IMR-90 (cell line): ENCODE data around the gene REPS1. TPM values are rescaled to one million over a fixed set of nuclear protein-coding genes. Genes with fewer than 3 reads are reported as not detected.

Experiments used
- ATAC-seq: fragments of 200-7000 bp; cut with Tn5 transposase; 2 replicates; pipeline ENCODE4 v1.9.1; 2020; ENCODE audit warnings: low read depth, mild to moderate bottlenecking, moderate library complexity
- BruUV-seq: library from RNA; stranded (reverse); fragments of 400-500 nt; replicated peaks from 2 replicates; lab custom pipeline; 2021; lab: Mats Ljungman, UMichigan
- CTCF ChIA-PET: fragments of 300-600 bp; formaldehyde crosslinking; extraction: SDS; loops from one replicate; lab custom pipeline; 2021; ENCODE audit warnings: antibody characterized with exemption; lab: Yijun Ruan, JAX
- POLR2A ChIA-PET: fragments of 300-600 bp; sonication (Branson Sonifier 250); formaldehyde crosslinking; loops from one replicate; lab custom pipeline; 2022; ENCODE audit warnings: antibody characterized with exemption; ENCODE audit not compliant: unreplicated experiment; lab: Charles Lee
- DNase-seq: peaks from one replicate; pipeline ENCODE4 v3.0.0; 2013
- H2AFZ ChIP-seq: replicated peaks from 2 replicates; pipeline ENCODE3; 2013; ENCODE audit warnings: low read length, mild to moderate bottlenecking; ENCODE audit not compliant: poor library complexity
- H2AK5ac ChIP-seq: 2 replicates; pipeline ENCODE4 v1.6.1; 2013; ENCODE audit warnings: low read depth, low read length, inconsistent platforms
- H2AK9ac ChIP-seq: replicated peaks from 2 replicates; pipeline ENCODE3; 2013; ENCODE audit warnings: mild to moderate bottlenecking, low read depth, low read length, moderate library complexity; ENCODE audit not compliant: poor library complexity
- H2BK120ac ChIP-seq: 2 replicates; pipeline ENCODE4 v1.6.1; 2013; ENCODE audit warnings: low read depth, low read length, inconsistent platforms
- H2BK15ac ChIP-seq: 3 replicates; pipeline ENCODE4 v1.6.1; 2013; ENCODE audit warnings: low read depth, low read length, inconsistent platforms
- H2BK20ac ChIP-seq: 2 replicates; pipeline ENCODE4 v1.6.1; 2013; ENCODE audit warnings: low read depth, mild to moderate bottlenecking, inconsistent platforms, low read length, moderate library complexity
- H2BK5ac ChIP-seq: 2 replicates; pipeline ENCODE4 v1.6.1; 2013; ENCODE audit warnings: mild to moderate bottlenecking, low read depth, low read length, inconsistent platforms; ENCODE audit not compliant: poor library complexity, severe bottlenecking
- H3K14ac ChIP-seq: replicated peaks from 2 replicates; pipeline ENCODE4 v1.6.1; 2013; ENCODE audit warnings: low read depth, low read length, inconsistent platforms
- H3K18ac ChIP-seq: 2 replicates; pipeline ENCODE4 v1.6.1; 2013; ENCODE audit warnings: low read depth, low read length, control low read depth
- H3K23ac ChIP-seq: 2 replicates; pipeline ENCODE4 v1.6.1; 2013; ENCODE audit warnings: low read depth, low read length, inconsistent platforms
- H3K27ac ChIP-seq: 2 replicates; pipeline ENCODE4 v1.5.1; 2013; ENCODE audit warnings: mild to moderate bottlenecking, control low read depth, low read length; ENCODE audit not compliant: insufficient read depth
- H3K27me3 ChIP-seq: 2 replicates; pipeline ENCODE4 v1.6.1; 2013; ENCODE audit warnings: low read length; ENCODE audit not compliant: control insufficient read depth, insufficient read depth
- H3K36me3 ChIP-seq: 2 replicates; pipeline ENCODE4 v1.6.1; 2013; ENCODE audit warnings: low read length, mixed read lengths; ENCODE audit not compliant: control insufficient read depth, insufficient read depth
- H3K4ac ChIP-seq: 2 replicates; pipeline ENCODE4 v1.6.1; 2013; ENCODE audit warnings: low read depth, low read length, inconsistent platforms
- H3K4me1 ChIP-seq: 2 replicates; pipeline ENCODE4 v1.6.1; 2013; ENCODE audit warnings: low read length, mixed read lengths; ENCODE audit not compliant: control insufficient read depth, insufficient read depth
- H3K4me2 ChIP-seq: 2 replicates; pipeline ENCODE4 v1.6.1; 2013; ENCODE audit warnings: low read depth, mild to moderate bottlenecking, control low read depth, low read length, moderate library complexity
- H3K4me3 ChIP-seq: 2 replicates; pipeline ENCODE4 v1.5.1; 2013; ENCODE audit warnings: low read depth, mild to moderate bottlenecking, control low read depth, low read length, moderate library complexity; ENCODE audit not compliant: insufficient read depth
- H3K56ac ChIP-seq: 2 replicates; pipeline ENCODE4 v1.6.1; 2013; ENCODE audit warnings: low read length, inconsistent platforms; ENCODE audit not compliant: insufficient read depth; ENCODE audit errors: extremely low read depth
- H3K79me1 ChIP-seq, 2 experiments: 2 replicates each; pipeline ENCODE4 v1.6.1; 2013; ENCODE audit warnings: low read length in 2 of 2, inconsistent platforms in 1 of 2, low read depth in 1 of 2
- H3K9ac ChIP-seq: 2 replicates; pipeline ENCODE4 v1.6.1; 2013; ENCODE audit warnings: low read depth, low read length, control low read depth
- H3K9me1 ChIP-seq: 2 replicates; pipeline ENCODE4 v1.6.1; 2013; ENCODE audit warnings: low read length, inconsistent platforms; ENCODE audit not compliant: insufficient read depth
- H3K9me3 ChIP-seq: 2 replicates; pipeline ENCODE4 v1.6.1; 2013; ENCODE audit warnings: low read length; ENCODE audit not compliant: control insufficient read depth, insufficient read depth
- H4K20me1 ChIP-seq: 2 replicates; pipeline ENCODE4 v1.6.1; 2013; ENCODE audit warnings: low read length, inconsistent platforms; ENCODE audit not compliant: insufficient read depth
- H4K5ac ChIP-seq: 2 replicates; pipeline ENCODE4 v1.6.1; 2013; ENCODE audit warnings: mild to moderate bottlenecking, low read depth, low read length, control low read depth
- H4K8ac ChIP-seq, 2 experiments: 2 replicates each; pipeline ENCODE4 v1.6.1; 2013; ENCODE audit warnings: low read depth in 2 of 2, low read length in 2 of 2, control low read depth in 1 of 2, inconsistent platforms in 1 of 2
- H4K91ac ChIP-seq: 2 replicates; pipeline ENCODE4 v1.6.1; 2013; ENCODE audit warnings: low read depth, low read length, inconsistent platforms; ENCODE audit not compliant: insufficient read depth
- BHLHE40 ChIP-seq: fragments of 150-350 bp; IDR thresholded peaks from 2 replicates; pipeline ENCODE4 v1.6.1; 2016; ENCODE audit warnings: mild to moderate bottlenecking, low read depth, low read length
- CEBPB ChIP-seq: IDR thresholded peaks from 2 replicates; pipeline ENCODE4 v1.6.1; 2012; ENCODE audit warnings: low read depth, low read length, improper control_type of control experiment
- CHD1 ChIP-seq: IDR thresholded peaks from 2 replicates; pipeline ENCODE4 v1.6.1; 2012; ENCODE audit warnings: low read depth, low read length, improper control_type of control experiment
- CTCF ChIP-seq: conservative IDR thresholded peaks from 2 replicates; pipeline ENCODE4 v1.5.1; 2012; ENCODE audit warnings: mild to moderate bottlenecking, low read depth, low read length, improper control_type of control experiment
- ELK1 ChIP-seq: fragments of 150-350 bp; IDR thresholded peaks from 2 replicates; pipeline ENCODE4 v1.6.1; 2016; ENCODE audit warnings: low read depth, mild to moderate bottlenecking, low read length, moderate library complexity, borderline replicate concordance
- FOS ChIP-seq: fragments of 150-350 bp; IDR thresholded peaks from 2 replicates; pipeline ENCODE4 v1.6.1; 2016; ENCODE audit warnings: low read depth, low read length
- MAFK ChIP-seq: IDR thresholded peaks from 2 replicates; pipeline ENCODE4 v1.6.1; 2012; ENCODE audit warnings: low read depth, low read length, improper control_type of control experiment
- MAZ ChIP-seq: IDR thresholded peaks from 2 replicates; pipeline ENCODE4 v1.6.1; 2012; ENCODE audit warnings: low read depth, mild to moderate bottlenecking, low read length, improper control_type of control experiment, moderate library complexity, borderline replicate concordance
- MXI1 ChIP-seq: IDR thresholded peaks from 2 replicates; pipeline ENCODE4 v1.6.1; 2012; ENCODE audit warnings: low read depth, mild to moderate bottlenecking, low read length, moderate library complexity, borderline replicate concordance
- NFE2L2 ChIP-seq: fragments of 150-350 bp; IDR thresholded peaks from 2 replicates; pipeline ENCODE4 v1.6.1; 2016; ENCODE audit warnings: low read depth, mild to moderate bottlenecking, low read length
- POLR2A ChIP-seq: IDR thresholded peaks from 2 replicates; pipeline ENCODE4 v1.6.1; 2012; ENCODE audit warnings: mild to moderate bottlenecking, low read depth, low read length
- RAD21 ChIP-seq: IDR thresholded peaks from 2 replicates; pipeline ENCODE4 v1.6.1; 2012; ENCODE audit warnings: low read length, improper control_type of control experiment
- RCOR1 ChIP-seq: IDR thresholded peaks from 2 replicates; pipeline ENCODE4 v1.6.1; 2012; ENCODE audit warnings: mild to moderate bottlenecking, low read length, improper control_type of control experiment; ENCODE audit not compliant: insufficient replicate concordance
- RFX5 ChIP-seq: IDR thresholded peaks from 2 replicates; pipeline ENCODE4 v1.8.0; 2012; ENCODE audit warnings: low read depth, mild to moderate bottlenecking, low read length, moderate library complexity
- SMC3 ChIP-seq: fragments of 150-350 bp; IDR thresholded peaks from 2 replicates; pipeline ENCODE4 v1.6.1; 2016; ENCODE audit warnings: low read depth, mild to moderate bottlenecking, antibody characterized with exemption, low read length, moderate library complexity
- USF2 ChIP-seq: fragments of 150-350 bp; IDR thresholded peaks from 2 replicates; pipeline ENCODE4 v1.6.1; 2017; ENCODE audit warnings: mild to moderate bottlenecking, antibody characterized with exemption, low read length, low read depth
- WGBS, 2 experiments: methylation state at CpG; one replicate each; pipeline versions ENCODE4 v1.1.5 to v1.1.7; 2013; ENCODE audit warnings: missing lambda C conversion rate in 2 of 2; ENCODE audit not compliant: insufficient read length in 1 of 2; ENCODE audit errors: extremely low coverage in 2 of 2; 5-methylcytosine and 5-hydroxymethylcytosine counted together
- dilution Hi-C: fragments of 300-500 bp; cut with HindIII; formaldehyde crosslinking; loops from one replicate; pipeline ENCODE4 v1.14.3; 2018; ENCODE audit warnings: low sequenced_read_pairs; ENCODE audit not compliant: unreplicated experiment
- in situ Hi-C: fragments of 300-500 bp; cut with MboI; formaldehyde crosslinking; loops from 3 replicates; pipeline ENCODE4 v1.14.3; 2019; ENCODE audit warnings: low sequenced_read_pairs, inconsistent platforms, mixed read lengths
- intact Hi-C: fragments of 100-400 bp; cut with micrococcal nuclease; formaldehyde crosslinking; loops from 2 replicates; pipeline ENCODE4 v1.10.0; 2022
- polyA plus RNA-seq, 3 experiments: library from polyadenylated mRNA; depleted of rRNA; stranded (reverse); fragments of >200 nt; gene quantifications; 2 replicates each; pipeline ENCODE4 v1.2.3, GENCODE V29; 2012; ENCODE audit warnings: low replicate concordance in 1 of 3
- total RNA-seq: library from RNA; depleted of rRNA; stranded (reverse); fragments of >200 nt; gene quantifications from 2 replicates; pipeline ENCODE4 v1.2.3, GENCODE V29; 2012

The REPS1 gene
- total and polyA plus RNA-seq, 2 of the 4 experiments (the other 2 are of a cell fraction): 21.9 to 24.2 TPM

- no peak overlapping the region for H3K14ac ChIP-seq
- no peak overlapping the region for H4K91ac ChIP-seq
- H3K36me3 ChIP-seq: no peaks in the 10 kb centered on the region
- no peak for TF ChIP-seq MAZ
- no peak for TF ChIP-seq BHLHE40
- no peak for TF ChIP-seq USF2
- no peak for TF ChIP-seq POLR2A
- TF ChIP-seq MAFK: no peak
- no peak for TF ChIP-seq MXI1
- TF ChIP-seq SMC3: no peak
- no peak for TF ChIP-seq NFE2L2
- TF ChIP-seq CEBPB: no peak
- no peak for TF ChIP-seq RFX5
- no peak for TF ChIP-seq CHD1
- TF ChIP-seq CTCF: no peak
- no peak for TF ChIP-seq ELK1
- no peak for TF ChIP-seq FOS
- no peak for TF ChIP-seq RAD21
- no peak for TF ChIP-seq RCOR1
- no peaks in the 10 kb centered on the region for H3K27me3 ChIP-seq
- H4K5ac ChIP-seq: no peak overlapping the region
- no peak overlapping the region for H3K56ac ChIP-seq
- no peak overlapping the region for H2AFZ ChIP-seq
- no peaks in the 10 kb centered on the region for H3K9me1 ChIP-seq
- no TSS peak for BruUV-seq
- H3K27ac ChIP-seq: no peak overlapping the region
- H4K20me1 ChIP-seq: no peaks in the 10 kb centered on the region
- no peaks in the 10 kb centered on the region for H3K9me3 ChIP-seq
- no peaks in the 10 kb centered on the region for H3K79me1 ChIP-seq
- H3K18ac ChIP-seq: no peak overlapping the region
- in situ Hi-C loops (no loop called here), dilution Hi-C loops (no loop called here), intact Hi-C loops (no loop called here)
- no peak overlapping the region for H3K23ac ChIP-seq
- ChIA-PET CTCF (no interaction called here), POLR2A (no interaction called here)
- H4K8ac ChIP-seq: no peak overlapping the region
- H2BK120ac ChIP-seq: no peak overlapping the region
- H2BK15ac ChIP-seq: no peak overlapping the region
- no peak overlapping the region for H2BK5ac ChIP-seq
- DNase-seq: peak; percentile 63
- H2AK5ac ChIP-seq: no peak overlapping the region
- no peak overlapping the region; the same call in 1 of the 2 replicates for H3K4me2 ChIP-seq
- H3K4ac ChIP-seq: no peak overlapping the region
- no peak overlapping the region for H2BK20ac ChIP-seq
- no peak overlapping the region for H3K9ac ChIP-seq
- no CpG with 5 or more reads among the region's 3 CpGs for WGBS, 2 experiments
- no peak overlapping the region for H2AK9ac ChIP-seq
- ATAC-seq: peak; percentile 59
- H3K4me3 ChIP-seq: no peak overlapping the region
- no peaks in the 10 kb centered on the region for H3K4me1 ChIP-seq
These were observed 96.6 kb downstream of the REPS1 start for GRCh38 chr6:138891255-138891986.
